ENCODE measurements around the gene TMEM127.
A peak's percentile ranks its signal among the peaks of the same experiment; 100 is the strongest.
"Not testable (repeated sequence)": the region's sequence is repeated elsewhere in the genome, so short reads cannot be mapped to it uniquely, and the experiment has no call there.

TMEM127 gene

GRCh38 chr2:96231316-96231715 lies 34.5 kb downstream of the TMEM127 start:
- no peak overlapping the region for H3K9ac ChIP-seq (ENCODE audit: low read depth in 1 of 2, low read length in 2 of 2)
- H3K27ac ChIP-seq (ENCODE audit: low read depth in 2 of 2, low read length in 2 of 2) = no peak overlapping the region
- H3K4me3 ChIP-seq (ENCODE audit: low read length in 2 of 2) = no peak overlapping the region
- peaks cover 0 to 2% of the 10 kb centered on the region in 2 donors for H3K36me3 ChIP-seq (ENCODE audit: control insufficient read depth in 2 of 2, insufficient read depth in 2 of 2, low read length in 2 of 2)
- no peaks in the 10 kb centered on the region for H3K9me3 ChIP-seq (ENCODE audit: control insufficient read depth in 2 of 2, low read length in 2 of 2)
- H3K27me3 ChIP-seq (ENCODE audit: control insufficient read depth in 2 of 2, insufficient read depth in 2 of 2, low read length in 2 of 2) = no peaks in the 10 kb centered on the region
- H3K4me1 ChIP-seq (ENCODE audit: control insufficient read depth in 2 of 2, insufficient read depth in 2 of 2, low read length in 2 of 2) = no peaks in the 10 kb centered on the region

GRCh38 chr2:96225016-96225533 lies 40.7 kb downstream of the TMEM127 start:
- no peaks in the 10 kb centered on the region for H3K27me3 ChIP-seq (ENCODE audit: control insufficient read depth in 2 of 2, insufficient read depth in 2 of 2, low read length in 2 of 2)
- no peak overlapping the region for H3K4me3 ChIP-seq (ENCODE audit: low read length in 2 of 2)
- no peaks in the 10 kb centered on the region for H3K4me1 ChIP-seq (ENCODE audit: control insufficient read depth in 2 of 2, insufficient read depth in 2 of 2, low read length in 2 of 2)
- peak overlapping the region in 1 of 2 donors; percentile 34 for H3K9ac ChIP-seq (ENCODE audit: low read depth in 1 of 2, low read length in 2 of 2)
- H3K36me3 ChIP-seq (ENCODE audit: control insufficient read depth in 2 of 2, insufficient read depth in 2 of 2, low read length in 2 of 2) = no peaks in the 10 kb centered on the region
- peak overlapping the region in 1 of 2 donors; percentile 64 for H3K27ac ChIP-seq (ENCODE audit: low read depth in 2 of 2, low read length in 2 of 2)
- H3K9me3 ChIP-seq (ENCODE audit: control insufficient read depth in 2 of 2, low read length in 2 of 2) = no peaks in the 10 kb centered on the region

- not testable (repeated sequence) for H3K9me3 ChIP-seq (ENCODE audit: control insufficient read depth in 2 of 2, low read length in 2 of 2); H3K27ac ChIP-seq (ENCODE audit: low read depth in 2 of 2, low read length in 2 of 2); H3K9ac ChIP-seq (ENCODE audit: low read depth in 1 of 2, low read length in 2 of 2); H3K27me3 ChIP-seq (ENCODE audit: control insufficient read depth in 2 of 2, insufficient read depth in 2 of 2, low read length in 2 of 2); H3K36me3 ChIP-seq (ENCODE audit: control insufficient read depth in 2 of 2, insufficient read depth in 2 of 2, low read length in 2 of 2); H3K4me1 ChIP-seq (ENCODE audit: control insufficient read depth in 2 of 2, insufficient read depth in 2 of 2, low read length in 2 of 2); H3K4me3 ChIP-seq (ENCODE audit: low read length in 2 of 2)
Observed at GRCh38 chr2:96221106-96221505, 44.7 kb downstream of the TMEM127 start.

GRCh38 chr2:96219959-96220358 lies 45.8 kb downstream of the TMEM127 start:
- not testable (repeated sequence) for H3K9ac ChIP-seq (ENCODE audit: low read depth in 1 of 2, low read length in 2 of 2); H3K4me3 ChIP-seq (ENCODE audit: low read length in 2 of 2); H3K27ac ChIP-seq (ENCODE audit: low read depth in 2 of 2, low read length in 2 of 2); H3K4me1 ChIP-seq (ENCODE audit: control insufficient read depth in 2 of 2, insufficient read depth in 2 of 2, low read length in 2 of 2); H3K36me3 ChIP-seq (ENCODE audit: control insufficient read depth in 2 of 2, insufficient read depth in 2 of 2, low read length in 2 of 2); H3K9me3 ChIP-seq (ENCODE audit: control insufficient read depth in 2 of 2, low read length in 2 of 2); H3K27me3 ChIP-seq (ENCODE audit: control insufficient read depth in 2 of 2, insufficient read depth in 2 of 2, low read length in 2 of 2)

GRCh38 chr2:96218508-96219131 lies 47.2 kb downstream of the TMEM127 start:
- Histone ChIP-seq H3K27ac (ENCODE audit: low read depth in 2 of 2, low read length in 2 of 2) (no peak overlapping the region), H3K4me1 (ENCODE audit: control insufficient read depth in 2 of 2, insufficient read depth in 2 of 2, low read length in 2 of 2) (no peaks in the 10 kb centered on the region)

GRCh38 chr2:96214554-96214953 lies 51.2 kb downstream of the TMEM127 start:
- no peak overlapping the region for H3K4me3 ChIP-seq (ENCODE audit: low read length in 2 of 2)
- no peaks in the 10 kb centered on the region for H3K36me3 ChIP-seq (ENCODE audit: control insufficient read depth in 2 of 2, insufficient read depth in 2 of 2, low read length in 2 of 2)
- no peaks in the 10 kb centered on the region for H3K27me3 ChIP-seq (ENCODE audit: control insufficient read depth in 2 of 2, insufficient read depth in 2 of 2, low read length in 2 of 2)
- no peaks in the 10 kb centered on the region for H3K9me3 ChIP-seq (ENCODE audit: control insufficient read depth in 2 of 2, low read length in 2 of 2)
- no peak overlapping the region for H3K9ac ChIP-seq (ENCODE audit: low read depth in 1 of 2, low read length in 2 of 2)
- no peak overlapping the region for H3K27ac ChIP-seq (ENCODE audit: low read depth in 2 of 2, low read length in 2 of 2)
- peaks cover 3 to 5% of the 10 kb centered on the region in 2 donors for H3K4me1 ChIP-seq (ENCODE audit: control insufficient read depth in 2 of 2, insufficient read depth in 2 of 2, low read length in 2 of 2)

More at GRCh38 chr2:96218508-96219131, 47.2 kb downstream of the TMEM127 start:
- no peak overlapping the region for H3K4me3 ChIP-seq (ENCODE audit: low read length in 2 of 2)
- H3K36me3 ChIP-seq (ENCODE audit: control insufficient read depth in 2 of 2, insufficient read depth in 2 of 2, low read length in 2 of 2) = no peaks in the 10 kb centered on the region
- H3K27me3 ChIP-seq (ENCODE audit: control insufficient read depth in 2 of 2, insufficient read depth in 2 of 2, low read length in 2 of 2) = no peaks in the 10 kb centered on the region
- no peaks in the 10 kb centered on the region for H3K9me3 ChIP-seq (ENCODE audit: control insufficient read depth in 2 of 2, low read length in 2 of 2)
- H3K9ac ChIP-seq (ENCODE audit: low read depth in 1 of 2, low read length in 2 of 2) = no peak overlapping the region

GRCh38 chr2:96213379-96213778 lies 52.4 kb downstream of the TMEM127 start:
- no peak overlapping the region for H3K4me3 ChIP-seq (ENCODE audit: low read length in 2 of 2)
- no peaks in the 10 kb centered on the region for H3K27me3 ChIP-seq (ENCODE audit: control insufficient read depth in 2 of 2, insufficient read depth in 2 of 2, low read length in 2 of 2)
- H3K27ac ChIP-seq (ENCODE audit: low read depth in 2 of 2, low read length in 2 of 2) = no peak overlapping the region
- no peaks in the 10 kb centered on the region for H3K9me3 ChIP-seq (ENCODE audit: control insufficient read depth in 2 of 2, low read length in 2 of 2)
- H3K9ac ChIP-seq (ENCODE audit: low read depth in 1 of 2, low read length in 2 of 2) = no peak overlapping the region
- H3K4me1 ChIP-seq (ENCODE audit: control insufficient read depth in 2 of 2, insufficient read depth in 2 of 2, low read length in 2 of 2) = peaks cover 8 to 10% of the 10 kb centered on the region in 2 donors
- no peaks in the 10 kb centered on the region for H3K36me3 ChIP-seq (ENCODE audit: control insufficient read depth in 2 of 2, insufficient read depth in 2 of 2, low read length in 2 of 2)

- Histone ChIP-seq H3K9ac (ENCODE audit: low read depth in 1 of 2, low read length in 2 of 2) (no peak overlapping the region), H3K9me3 (ENCODE audit: control insufficient read depth in 2 of 2, low read length in 2 of 2) (no peaks in the 10 kb centered on the region), H3K36me3 (ENCODE audit: control insufficient read depth in 2 of 2, insufficient read depth in 2 of 2, low read length in 2 of 2) (no peaks in the 10 kb centered on the region), H3K4me3 (ENCODE audit: low read length in 2 of 2) (no peak overlapping the region), H3K27me3 (ENCODE audit: control insufficient read depth in 2 of 2, insufficient read depth in 2 of 2, low read length in 2 of 2) (no peaks in the 10 kb centered on the region), H3K27ac (ENCODE audit: low read depth in 2 of 2, low read length in 2 of 2) (no peak overlapping the region), H3K4me1 (ENCODE audit: control insufficient read depth in 2 of 2, insufficient read depth in 2 of 2, low read length in 2 of 2) (peaks cover 9 to 10% of the 10 kb centered on the region in 2 donors)
Observed at GRCh38 chr2:96212339-96212738, 53.5 kb downstream of the TMEM127 start.

GRCh38 chr2:96209729-96210085 lies 56.1 kb downstream of the TMEM127 start:
- peaks cover 23 to 30% of the 10 kb centered on the region in 2 donors for H3K4me1 ChIP-seq (ENCODE audit: control insufficient read depth in 2 of 2, insufficient read depth in 2 of 2, low read length in 2 of 2)
- H3K4me3 ChIP-seq (ENCODE audit: low read length in 2 of 2) = peak overlapping the region; percentile 89 to 97
- no peaks in the 10 kb centered on the region for H3K36me3 ChIP-seq (ENCODE audit: control insufficient read depth in 2 of 2, insufficient read depth in 2 of 2, low read length in 2 of 2)
- peak overlapping the region in 1 of 2 donors; percentile 8 for H3K9ac ChIP-seq (ENCODE audit: low read depth in 1 of 2, low read length in 2 of 2)
- H3K27me3 ChIP-seq (ENCODE audit: control insufficient read depth in 2 of 2, insufficient read depth in 2 of 2, low read length in 2 of 2) = no peaks in the 10 kb centered on the region
- no peaks in the 10 kb centered on the region for H3K9me3 ChIP-seq (ENCODE audit: control insufficient read depth in 2 of 2, low read length in 2 of 2)
- H3K27ac ChIP-seq (ENCODE audit: low read depth in 2 of 2, low read length in 2 of 2) = no peak overlapping the region

- Histone ChIP-seq H3K27me3 (ENCODE audit: control insufficient read depth in 2 of 2, insufficient read depth in 2 of 2, low read length in 2 of 2) (no peaks in the 10 kb centered on the region), H3K27ac (ENCODE audit: low read depth in 2 of 2, low read length in 2 of 2) (peak overlapping the region; percentile 96), H3K4me1 (ENCODE audit: control insufficient read depth in 2 of 2, insufficient read depth in 2 of 2, low read length in 2 of 2) (peaks cover 23 to 30% of the 10 kb centered on the region in 2 donors), H3K4me3 (ENCODE audit: low read length in 2 of 2) (peak overlapping the region; percentile 89 to 97), H3K36me3 (ENCODE audit: control insufficient read depth in 2 of 2, insufficient read depth in 2 of 2, low read length in 2 of 2) (no peaks in the 10 kb centered on the region), H3K9ac (ENCODE audit: low read depth in 1 of 2, low read length in 2 of 2) (peak overlapping the region; percentile 74 to 98), H3K9me3 (ENCODE audit: control insufficient read depth in 2 of 2, low read length in 2 of 2) (no peaks in the 10 kb centered on the region)
Observed at GRCh38 chr2:96209011-96209728, 56.6 kb downstream of the TMEM127 start.

All from mucosa of rectum (tissue), 2 donors.